GM10248 (cell line): ENCODE results near the gene DHRS2.

ENCODE experiments used
- CTCF ChIA-PET: fragments of 300-600 bp; sonication (Branson Sonifier 250); formaldehyde crosslinking; extraction: SDS; loops from one replicate; lab custom pipeline; 2021; ENCODE audit warnings: antibody characterized with exemption; lab: Yijun Ruan, JAX
- POLR2A ChIA-PET: fragments of 350-650 bp; sonication (Branson Sonifier 250); formaldehyde crosslinking; extraction: SDS; loops from one replicate; lab custom pipeline; 2020; ENCODE audit warnings: antibody characterized with exemption; lab: Yijun Ruan, JAX
- DNase-seq: peaks from one replicate; pipeline ENCODE4 v3.0.0; 2012; ENCODE audit errors: extremely low spot score
- TF ChIP-seq, protein P1 (sequence below): IDR thresholded peaks from 2 replicates; pipeline ENCODE4 v1.5.1; 2012; ENCODE audit warnings: mild to moderate bottlenecking, low read depth; ENCODE audit errors: extremely low read depth, missing control alignments, control extremely low read depth

The DHRS2 gene

GRCh38 chr14:23664207-23664885, 28.2 kb downstream of the DHRS2 start:
- ChIA-PET CTCF (interaction anchor here (0.8 to 1.8 kb wide), 3 partner anchors 15 to 258 kb away, joined by 3 to 19 read pairs (median 3); no protein-coding TSS in a partner anchor), POLR2A (no interaction called here)
- TF ChIP-seq, protein P1, sequence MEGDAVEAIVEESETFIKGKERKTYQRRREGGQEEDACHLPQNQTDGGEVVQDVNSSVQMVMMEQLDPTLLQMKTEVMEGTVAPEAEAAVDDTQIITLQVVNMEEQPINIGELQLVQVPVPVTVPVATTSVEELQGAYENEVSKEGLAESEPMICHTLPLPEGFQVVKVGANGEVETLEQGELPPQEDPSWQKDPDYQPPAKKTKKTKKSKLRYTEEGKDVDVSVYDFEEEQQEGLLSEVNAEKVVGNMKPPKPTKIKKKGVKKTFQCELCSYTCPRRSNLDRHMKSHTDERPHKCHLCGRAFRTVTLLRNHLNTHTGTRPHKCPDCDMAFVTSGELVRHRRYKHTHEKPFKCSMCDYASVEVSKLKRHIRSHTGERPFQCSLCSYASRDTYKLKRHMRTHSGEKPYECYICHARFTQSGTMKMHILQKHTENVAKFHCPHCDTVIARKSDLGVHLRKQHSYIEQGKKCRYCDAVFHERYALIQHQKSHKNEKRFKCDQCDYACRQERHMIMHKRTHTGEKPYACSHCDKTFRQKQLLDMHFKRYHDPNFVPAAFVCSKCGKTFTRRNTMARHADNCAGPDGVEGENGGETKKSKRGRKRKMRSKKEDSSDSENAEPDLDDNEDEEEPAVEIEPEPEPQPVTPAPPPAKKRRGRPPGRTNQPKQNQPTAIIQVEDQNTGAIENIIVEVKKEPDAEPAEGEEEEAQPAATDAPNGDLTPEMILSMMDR = no peak
- no peak for DNase-seq

DNA sequence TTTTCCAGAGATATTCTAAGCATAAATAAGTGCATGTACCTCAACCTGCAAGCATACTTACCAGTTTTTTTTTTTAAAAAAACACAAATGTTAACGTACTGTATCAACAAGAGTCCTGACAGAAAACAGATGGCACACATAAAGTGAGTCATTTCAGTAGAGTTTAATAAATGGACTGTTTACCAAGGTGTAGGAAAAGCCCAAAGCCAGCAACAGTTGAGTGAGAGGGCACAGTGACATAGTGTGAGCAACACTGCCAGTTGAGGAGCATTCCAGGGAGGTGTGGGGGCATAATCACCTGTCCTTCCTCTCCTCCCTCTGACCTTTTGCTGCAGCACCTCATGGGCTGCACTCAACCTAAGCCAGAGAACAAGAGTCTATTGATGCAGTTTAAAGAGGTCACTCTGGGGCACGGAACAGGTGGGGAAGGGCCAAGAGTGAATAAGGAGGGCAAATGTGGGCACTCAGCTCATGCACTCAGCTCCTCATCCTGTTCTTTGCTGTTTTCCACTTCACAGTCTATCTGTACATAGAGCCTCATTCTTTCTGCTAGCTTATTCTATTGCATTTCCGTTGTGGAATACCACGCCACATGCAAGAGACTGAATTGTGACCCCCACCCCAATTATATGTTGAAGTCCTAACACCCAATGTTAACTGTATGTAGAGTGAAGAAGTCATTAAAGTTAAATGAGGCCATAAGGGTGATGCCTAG, 29.3 kb downstream of the DHRS2 start:
- TF ChIP-seq, protein P1 = no peak
- CTCF ChIA-PET = interaction anchor here (0.7 to 1.9 kb wide), 33 partner anchors 9 to 443 kb away, joined by 3 to 19 read pairs (median 3); partner anchors contain the start of gene DHRS4
- no peak for DNase-seq
- POLR2A ChIA-PET = no interaction called here

- CTCF ChIA-PET = interaction anchor here (0.8 to 3.3 kb wide), 9 partner anchors 11 to 441 kb away, joined by 3 to 37 read pairs (median 4); no protein-coding TSS in a partner anchor
- TF ChIP-seq, protein P1 = no peak
- no peak for DNase-seq
- POLR2A ChIA-PET = no interaction called here
These were observed 31.0 kb downstream of the DHRS2 start for GRCh38 chr14:23667134-23667533.

GRCh38 chr14:23669441-23669840, 33.3 kb downstream of the DHRS2 start:
- TF ChIP-seq, protein P1 = no peak
- POLR2A ChIA-PET = no interaction called here
- no peak for DNase-seq
- CTCF ChIA-PET = interaction anchor here (1.0 to 3.3 kb wide), 3 partner anchors 15 to 241 kb away, joined by 3 to 37 read pairs (median 4); no protein-coding TSS in a partner anchor

- TF ChIP-seq, protein P1 = no peak
- POLR2A ChIA-PET = no interaction called here
- no peak for DNase-seq
- CTCF ChIA-PET = interaction anchor here (1.4 kb wide), 1 partner anchor 23 kb away, joined by 4 read pairs; no protein-coding TSS in a partner anchor
These were observed 34.3 kb downstream of the DHRS2 start for GRCh38 chr14:23670481-23670880.

DNA sequence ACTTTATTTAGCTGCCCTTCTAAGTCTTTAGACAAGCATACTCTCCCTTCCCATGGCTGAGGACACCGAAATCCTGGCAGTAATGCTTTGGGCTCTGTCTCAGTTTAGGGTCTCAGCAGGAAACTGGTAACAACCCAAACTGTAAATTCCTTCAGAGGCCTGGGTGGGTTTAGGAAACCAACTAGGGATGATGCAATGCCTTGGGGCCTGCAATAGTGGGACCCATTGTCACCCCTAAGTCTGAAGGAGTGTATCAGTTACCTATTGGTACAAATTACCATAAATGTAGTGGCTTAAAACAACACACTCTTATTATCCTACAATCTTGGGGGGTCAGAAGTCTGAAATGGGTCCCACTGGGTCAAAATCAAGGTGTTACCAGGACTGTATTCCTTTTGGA, 36.0 kb downstream of the DHRS2 start:
- CTCF ChIA-PET = interaction anchor here (1.0 to 1.6 kb wide), 3 partner anchors 39 to 238 kb away, joined by 3 to 4 read pairs (median 4); no protein-coding TSS in a partner anchor
- TF ChIP-seq, protein P1 = no peak

More for the DNA sequence above, 36.0 kb downstream of the DHRS2 start:
- POLR2A ChIA-PET = no interaction called here
- DNase-seq = no peak
